H1 (cell line): Measurements from ENCODE around the gene ACTBL2. TPM values are rescaled to one million over a fixed set of nuclear protein-coding genes. Genes with fewer than 3 reads are reported as not detected.

ENCODE experiments used
- CHD7 ChIP-seq: fragments of 300-600 bp; sonication (generic); IDR thresholded peaks from 2 replicates; pipeline ENCODE4 v1.7.1; 2012; ENCODE audit warnings: low read length, moderate library complexity, mild to moderate bottlenecking, inconsistent platforms; ENCODE audit not compliant: insufficient replicate concordance
- CTCF ChIP-seq, 3 experiments: IDR thresholded peaks; 1 replicate in 2 of 3; 2 replicates in 1 of 3; pipeline versions ENCODE4 v1.5.1 to v1.6.1; 2011; ENCODE audit warnings: low read length in 3 of 3, mild to moderate bottlenecking in 3 of 3, inconsistent platforms in 2 of 3, low read depth in 1 of 3, moderate library complexity in 1 of 3; ENCODE audit not compliant: insufficient read depth in 1 of 3; ENCODE audit errors: control extremely low read depth in 1 of 3
- GTF2F1 ChIP-seq: IDR thresholded peaks from 2 replicates; pipeline ENCODE4 v1.6.1; 2012; ENCODE audit warnings: low read depth, low read length, improper control_type of control experiment, borderline replicate concordance
- MAFK ChIP-seq: IDR thresholded peaks from 2 replicates; pipeline ENCODE4 v1.6.1; 2012; ENCODE audit warnings: low read depth, mild to moderate bottlenecking, improper control_type of control experiment, low read length
- NRF1 ChIP-seq: IDR thresholded peaks from 2 replicates; pipeline ENCODE4 v1.6.1; 2011; ENCODE audit warnings: mild to moderate bottlenecking, low read depth, low read length, improper control_type of control experiment
- PHF8 ChIP-seq: fragments of 200-600 bp; sonication (generic); conservative IDR thresholded peaks from 2 replicates; pipeline ENCODE4 v1.7.1; 2012; ENCODE audit warnings: low read depth, mild to moderate bottlenecking, inconsistent platforms, low read length, moderate library complexity
- POLR2AphosphoS5 ChIP-seq: IDR thresholded peaks from 2 replicates; pipeline ENCODE4 v1.6.1; 2011; ENCODE audit warnings: low read depth, low read length
- SAP30 ChIP-seq: fragments of 300-600 bp; sonication (generic); IDR thresholded peaks from 2 replicates; pipeline ENCODE4 v1.7.1; 2012; ENCODE audit warnings: low read length, moderate library complexity, mild to moderate bottlenecking, inconsistent platforms; ENCODE audit not compliant: insufficient read depth, insufficient replicate concordance
- TAF7 ChIP-seq: optimal IDR thresholded peaks from 2 replicates; pipeline ENCODE3; 2011; ENCODE audit warnings: low read depth, mild to moderate bottlenecking, inconsistent platforms, low read length, moderate library complexity, borderline replicate concordance
- polyA plus RNA-seq, 7 experiments: library from polyadenylated mRNA; depleted of rRNA in 3 of 7; stranded (reverse) in 5 of 7; unstranded in 2 of 7; fragments of >200 nt in 5 of 7; fragments of 200-250 nt in 2 of 7; gene quantifications; 1 replicate in 5 of 7; 2 replicates in 1 of 7; 4 replicates in 1 of 7; pipeline versions ENCODE4 v1.2.1 to v1.2.3, GENCODE V29; 2011 to 2013; ENCODE audit warnings: missing spikeins in 2 of 7, mixed read lengths in 2 of 7
- total RNA-seq: library from RNA; stranded (reverse); fragmentation: NEBNext Ultra II Directional; extraction: Animal tissue kit (Norgen Biotek cat#: 25700); gene quantifications from 2 replicates; pipeline ENCODE4 v1.2.1, GENCODE V29; 2021

The ACTBL2 gene
- total and polyA plus RNA-seq, 2 of the 8 experiments (the other 6 are each of a cell fraction or from before 2014, with no cell fraction given): not detected

- TF ChIP-seq CHD7 (no peak), SAP30 (no peak), NRF1 (no peak), GTF2F1 (no peak), CTCF (IDR thresholded peaks at IDR 0.05; ENCODE audit: control extremely low read depth in 1 of 3, insufficient read depth in 1 of 3, low read depth in 1 of 3, low read length in 3 of 3) (no peak), TAF7 (no peak), POLR2AphosphoS5 (no peak), MAFK (no peak), PHF8 (no peak)
Observed at GRCh38 chr5:57436586-57436985, 46.0 kb downstream of the ACTBL2 start (continued).
